Measurements from ENCODE around the gene FXYD1.

DNA sequence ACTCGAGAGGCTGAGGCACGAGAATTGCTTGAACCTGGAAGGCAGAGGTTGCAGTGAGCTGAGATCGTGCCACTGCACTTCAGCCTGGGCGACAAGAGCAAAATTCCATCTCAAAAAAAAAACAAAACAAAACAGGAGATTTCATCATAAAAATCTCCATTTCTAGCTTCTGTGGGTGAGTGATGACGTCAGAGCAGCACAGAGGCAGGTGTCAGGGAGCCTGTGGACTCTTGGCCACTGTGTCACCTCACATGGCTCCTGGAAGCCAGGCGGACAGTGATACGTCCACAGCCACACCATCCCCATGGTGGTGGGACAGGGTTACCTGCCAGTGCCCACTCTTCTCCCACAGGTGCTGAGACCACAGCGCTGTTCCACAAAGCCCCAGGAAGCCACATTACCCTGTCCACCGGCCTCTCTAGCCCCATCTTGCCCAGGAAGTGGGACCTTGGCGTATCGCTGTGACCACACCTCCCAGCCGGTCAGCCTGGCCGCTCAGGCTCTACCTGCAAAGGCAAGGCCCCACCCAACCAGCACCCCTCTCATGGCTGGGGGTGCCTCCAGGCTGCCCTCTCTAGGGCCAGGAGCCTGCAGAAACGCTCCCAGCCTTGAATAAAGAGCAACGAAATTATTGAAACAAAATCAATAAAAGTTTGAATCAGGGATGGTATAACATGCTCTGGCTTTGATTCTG is 25.5 kb upstream of the FXYD1 start:
- TF ChIP-seq POLR2A (IDR thresholded peaks at IDR 0.05; ENCODE audit: low read depth, low read length) (no peak), SPI1 (IDR thresholded peaks at IDR 0.05; ENCODE audit: low read depth, low read length) (no peak), POLR2AphosphoS5 (IDR thresholded peaks at IDR 0.05; ENCODE audit: low read depth, low read length) (no peak), TAF1 (IDR thresholded peaks at IDR 0.05; ENCODE audit: low read depth, low read length) (no peak), PAX5 (IDR thresholded peaks at IDR 0.05; ENCODE audit: insufficient read depth, low read length, severe bottlenecking) (no peak)

Measured in GM12891 (cell line).